Muscle of leg (tissue), 16 donors: ENCODE results near the gene GIT1. TPM values are rescaled to one million over a fixed set of nuclear protein-coding genes. Genes with fewer than 3 reads are reported as not detected.

Source experiments
- DNase-seq: peaks from one replicate; pipeline ENCODE4 v3.0.0; 2013
- H3K27ac ChIP-seq: one replicate; pipeline ENCODE4 v1.5.1; 2013; ENCODE audit warnings: mild to moderate bottlenecking, low read length, control low read depth
- H3K27me3 ChIP-seq: one replicate; pipeline ENCODE4 v1.6.1; 2013; ENCODE audit warnings: low read length; ENCODE audit not compliant: control insufficient read depth, insufficient read depth
- H3K36me3 ChIP-seq: one replicate; pipeline ENCODE4 v1.6.1; 2013; ENCODE audit warnings: low read length; ENCODE audit not compliant: control insufficient read depth, insufficient read depth
- H3K4me1 ChIP-seq: one replicate; pipeline ENCODE4 v1.6.1; 2013; ENCODE audit warnings: low read length; ENCODE audit not compliant: control insufficient read depth, insufficient read depth
- H3K4me3 ChIP-seq: one replicate; pipeline ENCODE4 v1.5.1; 2013; ENCODE audit warnings: low read length, control low read depth
- H3K9me3 ChIP-seq: replicated peaks from 2 replicates; pipeline ENCODE4 v1.6.1; 2013; ENCODE audit warnings: low read depth, low read length; ENCODE audit not compliant: control insufficient read depth
- WGBS: methylation state at CpG from one replicate; pipeline ENCODE4 v1.1.5; 2013; ENCODE audit warnings: missing lambda C conversion rate; ENCODE audit not compliant: insufficient coverage; 5-methylcytosine and 5-hydroxymethylcytosine counted together
- long read RNA-seq, 11 donors: transcript quantifications; one replicate each; lab custom pipeline, GENCODE V29; 2026
- polyA plus RNA-seq, 8 donors: library from polyadenylated mRNA; unstranded; fragments of 120-200 nt; gene quantifications; one replicate each; pipeline versions ENCODE4 v1.2.1 to v1.2.3, GENCODE V29; 2013; ENCODE audit warnings: inconsistent platforms in 1 of 8, low replicate concordance in 1 of 8; ENCODE audit not compliant: insufficient read length in 8 of 8, insufficient read depth in 1 of 8
- total RNA-seq: library from RNA; stranded (reverse); fragments of 120-200 nt; gene quantifications from one replicate; pipeline ENCODE4 v1.2.4, GENCODE V29; 2013

The GIT1 gene
- 16.4 TPM for total RNA-seq
- polyA plus RNA-seq: 10 to 100 TPM; 25.9 to 33.7 (median 31.5) TPM
- long read RNA-seq, donor 1, partial matches to known transcripts: 0 of 2 reads
- long read RNA-seq, donor 1, other reads (novel, unspliced or antisense): 0 of 2 reads
- long read RNA-seq, donor 2: 0 reads
- long read RNA-seq, donor 3, transcript GIT1-201 (20 exons, 3,768 nt): major isoform, 8 of 9 reads
- long read RNA-seq, donor 3, partial matches to known transcripts: 0 of 9 reads
- long read RNA-seq, donor 3, other reads (novel, unspliced or antisense): 0 of 9 reads
- long read RNA-seq, donor 4, partial matches to known transcripts: 0 of 3 reads
- long read RNA-seq, donor 4, other reads (novel, unspliced or antisense): 0 of 3 reads
- long read RNA-seq, donor 5, transcript GIT1-201 (20 exons, 3,768 nt): major isoform, 5 of 12 reads
- long read RNA-seq, donor 5, partial matches to known transcripts: 6 of 12 reads
- long read RNA-seq, donor 5, other reads (novel, unspliced or antisense): 0 of 12 reads
- long read RNA-seq, donor 6, transcript GIT1-201 (20 exons, 3,768 nt): major isoform, 7 of 13 reads
- long read RNA-seq, donor 6, partial matches to known transcripts: 6 of 13 reads
- long read RNA-seq, donor 6, other reads (novel, unspliced or antisense): 0 of 13 reads
- long read RNA-seq, donor 7, partial matches to known transcripts: 5 of 8 reads
- long read RNA-seq, donor 7, other reads (novel, unspliced or antisense): 0 of 8 reads
- long read RNA-seq, donor 8, partial matches to known transcripts: 0 of 1 reads
- long read RNA-seq, donor 8, other reads (novel, unspliced or antisense): 0 of 1 reads
- long read RNA-seq, donor 9, partial matches to known transcripts: 0 of 2 reads
- long read RNA-seq, donor 9, other reads (novel, unspliced or antisense): 0 of 2 reads
- long read RNA-seq, donor 10: 0 reads
- long read RNA-seq, donor 11, partial matches to known transcripts: 5 of 8 reads
- long read RNA-seq, donor 11, other reads (novel, unspliced or antisense): 0 of 8 reads

- Histone ChIP-seq H3K9me3 (no peaks in the 10 kb centered on the region), H3K4me3 (peak within 1 kb of the TSS; percentile 67), H3K4me1 (peaks cover 78% of the 10 kb centered on the region), H3K36me3 (peaks cover 8% of the 10 kb centered on the region), H3K27ac (peak within 1 kb of the TSS; percentile 89), H3K27me3 (peaks cover 8% of the 10 kb centered on the region)
- DNase-seq: peak; percentile 96
- WGBS: 1% methylated on average over 51 of the region's 70 CpGs
These were observed at the start of gene GIT1 for GRCh38 chr17:29589524-29590410. Gene GIT1, minus strand, starts transcription at chr17:29589648. Its CDS starts 270 bp downstream, at chr17:29589378.

- 100% methylated on average over 2 of the region's 3 CpGs for WGBS
- Histone ChIP-seq H3K9me3 (no peaks in the 10 kb centered on the region), H3K27ac (no peak overlapping the region), H3K4me3 (no peak overlapping the region), H3K27me3 (no peaks in the 10 kb centered on the region), H3K36me3 (peaks cover 47% of the 10 kb centered on the region), H3K4me1 (peaks cover 2% of the 10 kb centered on the region)
- no peak for DNase-seq
These were observed 44.4 kb upstream of the GIT1 start for GRCh38 chr17:29633886-29634285.

- DNase-seq: no peak
- no peaks in the 10 kb centered on the region for H3K9me3 ChIP-seq
- H3K27me3 ChIP-seq: no peaks in the 10 kb centered on the region
- H3K36me3 ChIP-seq: peaks cover 38% of the 10 kb centered on the region
- WGBS: 75% methylated on average over 4 of the region's 6 CpGs
- H3K4me1 ChIP-seq: peaks cover 2% of the 10 kb centered on the region
- H3K4me3 ChIP-seq: no peak overlapping the region
- no peak overlapping the region for H3K27ac ChIP-seq
These were observed 41.3 kb upstream of the GIT1 start for GRCh38 chr17:29630630-29631193.

- H3K36me3 ChIP-seq: peaks cover 37% of the 10 kb centered on the region
- H3K4me1 ChIP-seq: peaks cover 2% of the 10 kb centered on the region
These were observed 40.4 kb upstream of the GIT1 start for GRCh38 chr17:29629839-29630238.

GRCh38 chr17:29628644-29629043 is 39.2 kb upstream of the GIT1 start:
- H3K4me1 ChIP-seq: peaks cover 2% of the 10 kb centered on the region
- peaks cover 34% of the 10 kb centered on the region for H3K36me3 ChIP-seq
- H3K9me3 ChIP-seq: no peaks in the 10 kb centered on the region
- no peak overlapping the region for H3K4me3 ChIP-seq
- no peaks in the 10 kb centered on the region for H3K27me3 ChIP-seq
- 71% methylated on average over 2 of the region's 2 CpGs for WGBS
- no peak overlapping the region for H3K27ac ChIP-seq
- no peak for DNase-seq

More at GRCh38 chr17:29629839-29630238, 40.4 kb upstream of the GIT1 start:
- H3K9me3 ChIP-seq: no peaks in the 10 kb centered on the region
- 48% methylated on average over 2 of the region's 2 CpGs for WGBS
- H3K27me3 ChIP-seq: no peaks in the 10 kb centered on the region
- H3K27ac ChIP-seq: no peak overlapping the region
- DNase-seq: no peak
- no peak overlapping the region for H3K4me3 ChIP-seq

- Histone ChIP-seq H3K36me3 (peaks cover 34% of the 10 kb centered on the region), H3K27me3 (peaks cover 2% of the 10 kb centered on the region), H3K27ac (no peak overlapping the region), H3K4me1 (peaks cover 7% of the 10 kb centered on the region), H3K4me3 (no peak overlapping the region), H3K9me3 (no peaks in the 10 kb centered on the region)
- WGBS: no CpG with 5 or more reads among the region's 1 CpG
- DNase-seq: no peak
These were observed 38.5 kb upstream of the GIT1 start for GRCh38 chr17:29627951-29628350.

- no peak overlapping the region for H3K4me3 ChIP-seq
- H3K27ac ChIP-seq: no peak overlapping the region
- 71% methylated on average over 6 of the region's 8 CpGs for WGBS
- H3K9me3 ChIP-seq: no peaks in the 10 kb centered on the region
- peaks cover 4% of the 10 kb centered on the region for H3K27me3 ChIP-seq
- H3K4me1 ChIP-seq: peaks cover 33% of the 10 kb centered on the region
- peak; percentile 42 for DNase-seq
- H3K36me3 ChIP-seq: peaks cover 11% of the 10 kb centered on the region
These were observed 35.7 kb upstream of the GIT1 start for GRCh38 chr17:29625037-29625750.

GRCh38 chr17:29624586-29624985 is 35.1 kb upstream of the GIT1 start:
- no peak overlapping the region for H3K4me3 ChIP-seq
- H3K9me3 ChIP-seq: no peaks in the 10 kb centered on the region
- H3K4me1 ChIP-seq: peaks cover 38% of the 10 kb centered on the region
- peaks cover 4% of the 10 kb centered on the region for H3K27me3 ChIP-seq
- H3K27ac ChIP-seq: no peak overlapping the region
- WGBS: 100% methylated on average over 1 of the region's 4 CpGs
- no peak for DNase-seq
- peaks cover 11% of the 10 kb centered on the region for H3K36me3 ChIP-seq

GRCh38 chr17:29623283-29623647 is 33.8 kb upstream of the GIT1 start:
- Histone ChIP-seq H3K9me3 (no peaks in the 10 kb centered on the region), H3K4me1 (peaks cover 51% of the 10 kb centered on the region), H3K27ac (peak overlapping the region; percentile 20), H3K4me3 (peak overlapping the region; percentile 75), H3K36me3 (peaks cover 4% of the 10 kb centered on the region), H3K27me3 (peaks cover 17% of the 10 kb centered on the region)
- WGBS: 45% methylated on average over 2 of the region's 4 CpGs
- no peak for DNase-seq
